ENCODE results near the gene E2F3.
A peak's percentile ranks its signal among the peaks of the same experiment; 100 is the strongest.

The E2F3 gene

GRCh38 chr6:20533746-20534294, 132.1 kb downstream of the E2F3 start:
- no peak for DNase-seq (ENCODE audit: low read depth)

GRCh38 chr6:20534295-20535262, 132.9 kb downstream of the E2F3 start, which contains the start of gene CDKAL1:
CDKAL1 (plus strand) TSS chr6:20534457; CDS start chr6:20546351, 11,894 bp downstream.
- peak; percentile 81 for DNase-seq (ENCODE audit: low read depth)

GRCh38 chr6:20538131-20538662, 136.5 kb downstream of the E2F3 start:
- DNase-seq (ENCODE audit: low read depth): no peak

GRCh38 chr6:20538907-20539306, 137.2 kb downstream of the E2F3 start:
- no peak for DNase-seq (ENCODE audit: low read depth)

GRCh38 chr6:20539387-20539786, 137.7 kb downstream of the E2F3 start:
- no peak for DNase-seq (ENCODE audit: low read depth)

GRCh38 chr6:20540683-20541082, 139.0 kb downstream of the E2F3 start:
- DNase-seq (ENCODE audit: low read depth): no peak

- DNase-seq (ENCODE audit: low read depth): no peak
These were observed 139.7 kb downstream of the E2F3 start for GRCh38 chr6:20541382-20541781.

GRCh38 chr6:20542927-20543602, 141.4 kb downstream of the E2F3 start:
- peak; percentile 52 for DNase-seq (ENCODE audit: low read depth)
